Lung (tissue), 12 donors: Measurements from ENCODE around the gene MRGPRE. TPM values are rescaled to one million over a fixed set of nuclear protein-coding genes. Genes with fewer than 3 reads are reported as not detected.
A peak's percentile ranks its signal among the peaks of the same experiment; 100 is the strongest.

Experiments
- ATAC-seq: fragments of 200-7000 bp; cut with Tn5 transposase; one replicate; pipeline ENCODE4 v1.9.1; 2020; ENCODE audit warnings: moderate number of reproducible peaks; ENCODE audit not compliant: insufficient read depth, low FRiP score
- DNase-seq, 3 donors: peaks; one replicate each; pipeline ENCODE4 v3.0.0-alpha.2; 2013 to 2017
- H3K27ac ChIP-seq, 2 donors: one replicate each; pipeline ENCODE4 v1.5.1; 2013; ENCODE audit warnings: mild to moderate bottlenecking in 2 of 2, moderate library complexity in 2 of 2, control low read depth in 1 of 2, inconsistent platforms in 1 of 2, low read depth in 1 of 2, low read length in 1 of 2
- H3K27me3 ChIP-seq, 3 donors: one replicate each; pipeline ENCODE4 v1.5.1; 2013; ENCODE audit warnings: low read length in 2 of 3; ENCODE audit not compliant: control insufficient read depth in 3 of 3, insufficient read depth in 3 of 3
- H3K36me3 ChIP-seq, 4 donors: one replicate each; pipeline ENCODE4 v1.5.1; 2013; ENCODE audit warnings: low read length in 4 of 4, mild to moderate bottlenecking in 1 of 4, moderate library complexity in 1 of 4; ENCODE audit not compliant: control insufficient read depth in 4 of 4, insufficient read depth in 4 of 4
- H3K4me1 ChIP-seq, 5 donors: one replicate each; pipeline ENCODE4 v1.5.1; 2013; ENCODE audit warnings: low read length in 5 of 5, mild to moderate bottlenecking in 2 of 5, moderate library complexity in 1 of 5; ENCODE audit not compliant: control insufficient read depth in 5 of 5, insufficient read depth in 5 of 5
- H3K4me3 ChIP-seq: one replicate; pipeline ENCODE4 v1.5.1; 2013; ENCODE audit warnings: mild to moderate bottlenecking, control low read depth, moderate library complexity
- H3K9ac ChIP-seq, 2 donors: one replicate each; pipeline ENCODE4 v1.5.1; 2013; ENCODE audit warnings: low read length in 2 of 2, control low read depth in 1 of 2; ENCODE audit not compliant: insufficient read depth in 1 of 2
- H3K9me3 ChIP-seq, 4 donors: one replicate each; pipeline ENCODE4 v1.5.1; 2013; ENCODE audit warnings: low read length in 3 of 4, mild to moderate bottlenecking in 1 of 4, moderate library complexity in 1 of 4; ENCODE audit not compliant: control insufficient read depth in 4 of 4, insufficient read depth in 3 of 4
- WGBS, 2 donors: extraction: QIAGEN DNeasy Blood & Tissue Kit; methylation state at CpG; one replicate each; pipeline ENCODE4 v1.1.7; 2013; 5-methylcytosine and 5-hydroxymethylcytosine counted together
- polyA plus RNA-seq, 2 donors: library from polyadenylated mRNA; stranded (reverse); fragments of 200-250 nt; gene quantifications; one replicate each; pipeline ENCODE4 v1.2.1, GENCODE V29; 2013
- total RNA-seq, 2 donors: library from RNA; depleted of rRNA in 1 of 2; stranded (reverse); fragments of >200 nt in 1 of 2; gene quantifications; one replicate each; pipeline ENCODE4 v1.2.1, GENCODE V29; 2014 to 2021
- TF ChIP-seq, protein P1 (sequence below): IDR thresholded peaks from 2 replicates; pipeline ENCODE4 v1.5.1; 2012; ENCODE audit warnings: mild to moderate bottlenecking; ENCODE audit errors: control extremely low read depth, extremely low read depth
- donor health status: control.
- donor health status: control.
- donor health status: Bipolar disorder and iron deficiency.
- donor health status: healthy.
- donor health status: DM: yes; HTN: yes; CAD: no.

The MRGPRE gene
- total and polyA plus RNA-seq, 4 donors = 0.03 to 0.18 (median 0.16) TPM; not detected in 1

DNA sequence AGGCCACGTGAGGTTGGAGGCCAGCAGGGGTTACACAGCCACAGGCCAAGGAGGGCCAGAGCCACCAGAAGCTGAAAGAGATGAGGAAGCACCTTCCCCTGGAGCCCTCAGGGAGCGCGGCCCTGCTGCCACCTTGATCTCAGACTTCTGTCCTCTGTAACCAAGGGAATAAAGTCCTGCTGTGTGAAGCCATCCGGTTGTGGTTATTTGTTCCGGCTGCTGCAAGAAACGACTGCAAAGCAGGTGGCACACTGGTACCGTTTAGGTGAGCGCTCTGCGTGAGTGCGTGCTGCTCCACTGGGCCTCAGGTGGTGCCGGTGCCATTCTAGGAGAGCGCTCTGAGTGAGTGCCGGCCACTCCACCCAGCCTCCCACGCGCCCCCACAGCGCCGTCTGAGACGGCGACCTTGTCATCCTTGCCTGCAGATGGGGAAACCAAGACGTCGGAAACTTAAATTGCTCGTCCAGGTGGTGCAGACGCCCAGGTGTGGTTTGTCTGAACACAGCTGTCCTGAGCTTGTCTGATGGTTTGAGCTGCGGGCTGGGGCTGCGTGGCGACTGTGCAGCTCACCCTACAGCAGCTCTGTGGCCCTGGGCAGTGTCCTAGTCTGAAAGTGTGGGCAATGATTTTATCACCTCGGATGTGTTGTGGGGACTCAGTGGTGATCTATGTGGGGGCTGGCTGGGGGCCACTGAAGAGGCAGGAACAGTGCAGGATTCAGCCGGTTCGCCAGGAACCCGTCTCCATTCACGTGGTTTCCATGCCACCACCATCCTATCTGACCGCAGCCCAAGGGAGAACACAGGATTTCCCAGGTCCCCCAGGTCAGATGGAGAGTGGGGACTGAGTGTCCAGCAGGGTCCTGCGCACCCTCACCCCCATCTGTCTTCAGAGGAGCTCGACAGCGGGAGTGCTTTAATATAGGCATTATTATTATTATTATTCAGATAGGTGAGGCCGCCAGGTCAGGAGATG lies 9.0 kb downstream of the MRGPRE start:
- Histone ChIP-seq H3K36me3 (no peaks in the 10 kb centered on the region), H3K27me3 (peaks cover 0 to 15% (median 5%) of the 10 kb centered on the region in 3 donors), H3K9me3 (no peaks in the 10 kb centered on the region), H3K4me3 (no peak overlapping the region), H3K27ac (no peak overlapping the region), H3K4me1 (peaks cover 0 to 9% (median 3%) of the 10 kb centered on the region in 5 donors), H3K9ac (no peak overlapping the region)
- ATAC-seq (no peak), DNase-seq (no peak)
- TF ChIP-seq, protein P1, sequence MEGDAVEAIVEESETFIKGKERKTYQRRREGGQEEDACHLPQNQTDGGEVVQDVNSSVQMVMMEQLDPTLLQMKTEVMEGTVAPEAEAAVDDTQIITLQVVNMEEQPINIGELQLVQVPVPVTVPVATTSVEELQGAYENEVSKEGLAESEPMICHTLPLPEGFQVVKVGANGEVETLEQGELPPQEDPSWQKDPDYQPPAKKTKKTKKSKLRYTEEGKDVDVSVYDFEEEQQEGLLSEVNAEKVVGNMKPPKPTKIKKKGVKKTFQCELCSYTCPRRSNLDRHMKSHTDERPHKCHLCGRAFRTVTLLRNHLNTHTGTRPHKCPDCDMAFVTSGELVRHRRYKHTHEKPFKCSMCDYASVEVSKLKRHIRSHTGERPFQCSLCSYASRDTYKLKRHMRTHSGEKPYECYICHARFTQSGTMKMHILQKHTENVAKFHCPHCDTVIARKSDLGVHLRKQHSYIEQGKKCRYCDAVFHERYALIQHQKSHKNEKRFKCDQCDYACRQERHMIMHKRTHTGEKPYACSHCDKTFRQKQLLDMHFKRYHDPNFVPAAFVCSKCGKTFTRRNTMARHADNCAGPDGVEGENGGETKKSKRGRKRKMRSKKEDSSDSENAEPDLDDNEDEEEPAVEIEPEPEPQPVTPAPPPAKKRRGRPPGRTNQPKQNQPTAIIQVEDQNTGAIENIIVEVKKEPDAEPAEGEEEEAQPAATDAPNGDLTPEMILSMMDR = no peak
- WGBS, 2 donors = 77 to 78% methylated on average over 36 of the region's 36 CpGs

DNA sequence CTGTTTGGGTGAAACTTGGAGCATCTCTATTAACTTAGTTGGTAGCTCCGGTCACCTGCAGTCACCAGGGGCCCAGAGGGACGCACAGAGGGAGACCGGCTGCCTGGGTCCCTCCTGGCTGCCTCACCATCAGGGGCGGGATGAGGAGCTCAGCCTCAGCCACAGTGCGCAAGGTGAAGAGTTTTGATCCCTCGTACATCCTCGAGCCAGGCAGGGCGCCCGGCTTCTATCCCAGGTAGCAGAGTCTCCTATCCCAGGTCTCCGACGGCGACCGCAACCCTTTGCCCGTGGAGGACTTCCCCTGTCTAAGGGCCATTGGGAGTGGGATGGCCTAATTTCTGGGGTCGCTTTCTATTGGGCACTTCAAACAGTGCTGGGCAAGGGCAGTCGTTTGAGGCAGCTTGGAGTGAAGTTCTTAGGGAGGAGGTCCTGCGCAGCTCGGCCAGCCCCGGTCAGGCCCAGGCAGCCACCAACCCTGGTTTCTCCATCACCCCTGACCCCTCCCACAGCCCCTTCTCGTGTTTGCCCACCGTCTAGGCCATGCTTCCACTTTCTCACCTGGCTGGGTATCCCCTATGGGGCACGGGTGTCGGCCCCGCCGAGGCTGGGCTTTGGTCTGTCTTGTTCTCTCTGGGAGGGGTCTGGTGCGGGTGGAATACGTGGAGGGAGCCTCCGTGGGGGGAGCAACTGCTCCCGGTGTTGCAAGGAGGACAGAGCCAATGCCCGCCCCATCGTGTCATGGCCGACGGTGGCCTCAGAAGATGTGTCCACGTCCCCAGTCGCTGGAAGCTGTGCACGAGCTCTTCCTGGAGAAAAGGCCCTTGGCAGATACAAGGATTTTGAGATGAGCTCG lies 10.0 kb downstream of the MRGPRE start:
- DNase-seq (no peak), ATAC-seq (no peak)
- H3K27me3 ChIP-seq = peaks cover 0 to 15% (median 5%) of the 10 kb centered on the region in 3 donors
- H3K36me3 ChIP-seq = no peaks in the 10 kb centered on the region
- H3K9me3 ChIP-seq = no peaks in the 10 kb centered on the region
- peaks cover 0 to 9% (median 3%) of the 10 kb centered on the region in 5 donors for H3K4me1 ChIP-seq
- H3K4me3 ChIP-seq = no peak overlapping the region
- H3K27ac ChIP-seq = no peak overlapping the region
- no peak overlapping the region for H3K9ac ChIP-seq
- TF ChIP-seq, protein P1 = no peak
- 85 to 86% methylated on average over 37 of the region's 37 CpGs for WGBS, 2 donors

DNA sequence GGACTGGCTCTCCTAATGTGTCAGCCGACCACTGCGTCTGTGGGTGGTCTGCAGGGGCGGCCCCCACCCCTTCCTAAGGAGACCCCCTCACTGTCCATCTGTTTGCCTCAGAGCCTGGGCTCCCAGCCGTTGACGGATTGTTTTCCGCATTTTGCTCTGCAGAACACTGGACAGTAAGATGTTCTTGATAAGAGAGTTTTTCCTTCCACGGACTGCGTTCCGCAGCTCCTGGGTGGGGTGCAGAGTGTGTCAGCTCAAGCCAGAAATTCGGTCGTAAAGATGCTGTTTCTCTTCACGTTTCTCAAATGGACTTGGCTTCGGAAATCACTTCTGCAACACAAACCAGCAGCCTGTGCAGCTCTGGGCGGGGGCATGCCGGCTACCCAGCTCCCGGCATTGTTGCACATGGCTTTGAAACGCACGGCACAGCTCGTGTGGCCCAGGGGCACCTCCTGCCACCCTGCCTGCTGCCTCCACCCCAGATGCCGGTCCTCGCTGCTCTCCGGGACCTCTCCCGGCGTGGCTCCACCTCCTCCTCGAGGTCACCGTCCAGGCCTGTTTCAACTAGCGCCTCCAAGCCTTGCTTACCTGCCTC lies 10.7 kb downstream of the MRGPRE start:
- Histone ChIP-seq H3K9me3 (no peaks in the 10 kb centered on the region), H3K36me3 (no peaks in the 10 kb centered on the region), H3K9ac (no peak overlapping the region), H3K4me3 (no peak overlapping the region), H3K4me1 (peaks cover 0 to 9% (median 3%) of the 10 kb centered on the region in 5 donors), H3K27ac (no peak overlapping the region), H3K27me3 (peaks cover 0 to 21% (median 5%) of the 10 kb centered on the region in 3 donors)
- DNase-seq (peak in 2 of 3 donors; percentile 10 to 16), ATAC-seq (no peak)
- TF ChIP-seq, protein P1 = no peak
- 69 to 73% methylated on average over 27 of the region's 27 CpGs for WGBS, 2 donors
